Pancreas (tissue), 10 donors: ENCODE results near the gene CPTP. TPM values are rescaled to one million over a fixed set of nuclear protein-coding genes. Genes with fewer than 3 reads are reported as not detected.
A peak's percentile ranks its signal among the peaks of the same experiment; 100 is the strongest.

ENCODE experiments used
- ATAC-seq, 4 donors: fragments of 200-7000 bp; cut with Tn5 transposase; one replicate each; pipeline versions ENCODE4 v1.8.0 to v1.9.1; 2020; ENCODE audit warnings: mild to moderate bottlenecking in 4 of 4, moderate library complexity in 4 of 4
- DNase-seq, 6 donors: peaks; one replicate each; pipeline ENCODE4 v3.0.0-alpha.2; 2020
- FAIRE-seq: peaks from 2 replicates; lab custom pipeline; 2012; peaks lifted over from hg19 to GRCh38; lab: Jason Lieb, UNC
- H3K27ac ChIP-seq, 4 donors: fragments of 200-600 bp; sonication (generic); 1 replicate in 3 of 4; 2 replicates in 1 of 4; pipeline versions ENCODE4 v1.5.0 to v1.8.0; 2020
- H3K27me3 ChIP-seq, 4 donors: fragments of 200-600 bp; one replicate each; pipeline ENCODE4 v1.8.0; 2021
- H3K36me3 ChIP-seq, 3 donors: fragments of 200-600 bp; sonication (generic) in 1 of 3; one replicate each; pipeline versions ENCODE4 v1.5.0 to v1.8.0; 2020 to 2021
- H3K4me1 ChIP-seq, 3 donors: fragments of 200-600 bp; one replicate each; pipeline ENCODE4 v1.8.0; 2021
- H3K4me3 ChIP-seq, 4 donors: fragments of 200-600 bp; sonication (generic) in 2 of 4; one replicate each; pipeline versions ENCODE4 v1.5.0 to v1.8.0; 2020 to 2021
- H3K9me3 ChIP-seq, 4 donors: fragments of 200-600 bp; one replicate each; pipeline ENCODE4 v1.8.0; 2021
- CTCF ChIP-seq, 4 donors: fragments of 200-600 bp; sonication (generic) in 3 of 4; IDR thresholded peaks; one replicate each; pipeline versions ENCODE4 v1.5.0 to v1.8.0; 2021; ENCODE audit warnings: antibody characterized with exemption in 4 of 4
- WGBS, 2 donors: extraction: QIAGEN DNeasy Blood & Tissue Kit; methylation state at CpG; one replicate each; pipeline ENCODE4 v1.1.7; 2013; 5-methylcytosine and 5-hydroxymethylcytosine counted together
- intact Hi-C, 3 donors: fragments of 100-400 bp; cut with DNase I; formaldehyde crosslinking; loops; one replicate each; pipeline versions ENCODE4 v1.11.1 to v1.14.2; 2022
- polyA plus RNA-seq, 2 donors: library from polyadenylated mRNA; stranded (reverse); fragments of 200-250 nt; gene quantifications; one replicate each; pipeline ENCODE4 v1.2.3, GENCODE V29; 2013
- total RNA-seq, 6 donors: library from RNA; stranded (reverse); fragmentation: NEBNext Ultra II Directional in 4 of 6; extraction: Animal tissue kit (Norgen Biotek cat#: 25700) in 4 of 6; gene quantifications; one replicate each; pipeline versions ENCODE4 v1.2.1 to v1.2.4, GENCODE V29; 2021 to 2023
- donor health status: healthy with polysubstance abuse.
- donor health status: DM: no; HTN: no; CAD: no; lungs with moderate emphysema.
- donor health status: DM: no; HTN: no; CAD: no.
- donor health status: control.
- donor health status: control.
- donor health status: Bipolar disorder and iron deficiency.
- donor health status: DM: yes; HTN: yes; CAD: no.
- donor health status: DM: no; HTN: no; CAD: no.
- donor health status: DM: no; HTN: no; CAD: no.
- donor health status: DM: yes; HTN: yes; CAD: no.

The CPTP gene
- total and polyA plus RNA-seq, 8 donors = 8.0 to 22.0 (median 11.2) TPM

- FAIRE-seq (no peak), DNase-seq (no peak), ATAC-seq (no peak)
- Histone ChIP-seq H3K4me1 (peaks cover 5 to 13% (median 11%) of the 10 kb centered on the region in 3 donors), H3K36me3 (no peaks in the 10 kb centered on the region), H3K4me3 (no peak overlapping the region), H3K27me3 (no peaks in the 10 kb centered on the region), H3K9me3 (no peaks in the 10 kb centered on the region), H3K27ac (no peak overlapping the region)
- WGBS, 2 donors = 92 to 96% methylated on average over 16 to 17 of the region's 17 CpGs
- intact Hi-C loops = no loop called here
- no peak for TF ChIP-seq CTCF (IDR thresholded peaks at IDR 0.05)
Observed at GRCh38 chr1:1279028-1279427, 45.6 kb upstream of the CPTP start.

- WGBS, 2 donors = 82 to 84% methylated on average over 21 of the region's 21 CpGs
- peak overlapping the region in 1 of 4 donors; percentile 61 for H3K27ac ChIP-seq
- DNase-seq = peak in 2 of 6 donors; percentile 33 to 80
Observed at GRCh38 chr1:1280782-1281481, 43.7 kb upstream of the CPTP start.

GRCh38 chr1:1281533-1282321, 42.9 kb upstream of the CPTP start:
- ATAC-seq = peak; percentile 84 to 96 (median 92)
- TF ChIP-seq CTCF (IDR thresholded peaks at IDR 0.05) = no peak
- peaks cover 5 to 11% (median 10%) of the 10 kb centered on the region in 3 donors for H3K4me1 ChIP-seq
- H3K27ac ChIP-seq = peak overlapping the region; percentile 1 to 61 (median 39)
- intact Hi-C loops = loop anchor here in 1 of 3 donors (10.0 kb wide), 1 partner anchor 297 kb away; the partner anchor contains the start of gene PERM1
- no peaks in the 10 kb centered on the region for H3K9me3 ChIP-seq
- 10 to 12% methylated on average over 25 to 26 of the region's 26 CpGs for WGBS, 2 donors
- no peak for FAIRE-seq
- H3K36me3 ChIP-seq = no peaks in the 10 kb centered on the region
- peaks cover 0 to 4% (median 0%) of the 10 kb centered on the region in 4 donors for H3K27me3 ChIP-seq
- no peak overlapping the region for H3K4me3 ChIP-seq
- DNase-seq = peak; percentile 83 to 96 (median 88)

More at GRCh38 chr1:1280782-1281481, 43.7 kb upstream of the CPTP start:
- Histone ChIP-seq H3K4me3 (no peak overlapping the region), H3K36me3 (no peaks in the 10 kb centered on the region), H3K9me3 (no peaks in the 10 kb centered on the region), H3K4me1 (peaks cover 5 to 11% (median 10%) of the 10 kb centered on the region in 3 donors), H3K27me3 (no peaks in the 10 kb centered on the region)
- peak in 1 of 4 donors; percentile 2 for ATAC-seq
- no peak for FAIRE-seq
- no peak for TF ChIP-seq CTCF (IDR thresholded peaks at IDR 0.05)
- intact Hi-C loops = loop anchor here in 1 of 3 donors (10.0 kb wide), 1 partner anchor 296 kb away; the partner anchor contains the start of gene PERM1

GRCh38 chr1:1282998-1283397, 41.6 kb upstream of the CPTP start:
- no peak overlapping the region for H3K27ac ChIP-seq
- intact Hi-C loops = loop anchor here in 1 of 3 donors (10.0 kb wide), 1 partner anchor 298 kb away; the partner anchor contains the start of gene PERM1
- H3K4me3 ChIP-seq = no peak overlapping the region
- no peaks in the 10 kb centered on the region for H3K36me3 ChIP-seq
- peaks cover 5 to 11% (median 10%) of the 10 kb centered on the region in 3 donors for H3K4me1 ChIP-seq
- ATAC-seq (no peak), FAIRE-seq (no peak), DNase-seq (peak in 1 of 6 donors; percentile 42)
- no peaks in the 10 kb centered on the region for H3K9me3 ChIP-seq
- 80 to 85% methylated on average over 14 of the region's 14 CpGs for WGBS, 2 donors
- no peak for TF ChIP-seq CTCF (IDR thresholded peaks at IDR 0.05)
- peaks cover 0 to 4% (median 0%) of the 10 kb centered on the region in 4 donors for H3K27me3 ChIP-seq
